K562 (cell line): ENCODE results near the gene AKAP7. TPM values are rescaled to one million over a fixed set of nuclear protein-coding genes. Genes with fewer than 3 reads are reported as not detected.

Experiments used
- CBX1 ChIP-seq: sonication (generic); IDR thresholded peaks from 2 replicates; pipeline ENCODE4 v1.6.1; 2016; ENCODE audit warnings: antibody characterized with exemption, low read depth, mild to moderate bottlenecking
- CBX2 ChIP-seq: fragments of 200-600 bp; sonication (generic); IDR thresholded peaks from one replicate; pipeline ENCODE4 v1.6.1; 2012; ENCODE audit warnings: mild to moderate bottlenecking, low read length, inconsistent platforms; ENCODE audit not compliant: insufficient read depth, poor library complexity, severe bottlenecking
- CHAMP1 ChIP-seq: fragments of 450-650 bp; IDR thresholded peaks from 2 replicates; pipeline ENCODE4 v1.6.1; 2016; ENCODE audit warnings: mild to moderate bottlenecking
- E2F4 ChIP-seq: sonication (generic); formaldehyde crosslinking; IDR thresholded peaks from 2 replicates; pipeline ENCODE4 v1.8.0; 2022; ENCODE audit warnings: mild to moderate bottlenecking, low read depth, missing genetic modification reagents
- E4F1 ChIP-seq: fragments of 250-450 bp; sonication (Bioruptor Pico); IDR thresholded peaks from 2 replicates; pipeline ENCODE4 v1.5.0; 2021; ENCODE audit warnings: mild to moderate bottlenecking, borderline replicate concordance
- ID3 ChIP-seq, 2 experiments: fragments of 250-450 bp in 1 of 2; fragments of 450-650 bp in 1 of 2; sonication (Bioruptor Pico) in 1 of 2; IDR thresholded peaks; 2 replicates each; pipeline versions ENCODE4 v1.6.1 to v1.8.0; 2016 to 2021; ENCODE audit warnings: mild to moderate bottlenecking in 2 of 2, moderate library complexity in 2 of 2, missing compliant biosample characterization in 1 of 2, missing genetic modification characterization in 1 of 2
- KDM1A ChIP-seq, 2 experiments: fragments of 450-650 bp; IDR thresholded peaks; 2 replicates each; pipeline ENCODE4 v1.6.1; 2016; ENCODE audit warnings: mild to moderate bottlenecking in 2 of 2
- PHF21A ChIP-seq: fragments of 450-650 bp; IDR thresholded peaks from 2 replicates; pipeline ENCODE4 v1.6.1; 2017; ENCODE audit warnings: low read depth, borderline replicate concordance
- POLR2A ChIP-seq: fragments of 450-650 bp; conservative IDR thresholded peaks from 2 replicates; pipeline ENCODE4 v1.6.1; 2016
- POU5F1 ChIP-seq: fragments of 150-350 bp; IDR thresholded peaks from 2 replicates; pipeline ENCODE4 v1.6.1; 2014; ENCODE audit warnings: borderline replicate concordance, low read length, low read depth, mild to moderate bottlenecking; ENCODE audit not compliant: partially characterized antibody
- SMAD3 ChIP-seq: fragments of 450-650 bp; formaldehyde crosslinking; conservative IDR thresholded peaks from 2 replicates; pipeline ENCODE4 v1.4.0; 2020; ENCODE audit warnings: mild to moderate bottlenecking
- TAL1 ChIP-seq: fragments of 450-650 bp; IDR thresholded peaks from 2 replicates; pipeline ENCODE4 v1.6.1; 2016; ENCODE audit warnings: mild to moderate bottlenecking
- ZKSCAN3 ChIP-seq: fragments of 250-450 bp; sonication (Bioruptor Pico); IDR thresholded peaks from 2 replicates; pipeline ENCODE4 v1.4.0; 2020
- ZNF449 ChIP-seq: fragments of 250-450 bp; sonication (Bioruptor Pico); IDR thresholded peaks from 2 replicates; pipeline ENCODE4 v1.8.0; 2022; ENCODE audit warnings: moderate library complexity, mild to moderate bottlenecking, inconsistent platforms
- ZNF609 ChIP-seq: sonication (generic); formaldehyde crosslinking; IDR thresholded peaks from 2 replicates; pipeline ENCODE4 v1.8.1; 2023; ENCODE audit warnings: missing genetic modification reagents, mild to moderate bottlenecking, borderline replicate concordance
- polyA plus RNA-seq, 8 experiments: library from polyadenylated mRNA; depleted of rRNA in 4 of 8; stranded (reverse) in 5 of 8; unstranded in 3 of 8; fragments of >200 nt; fragmentation: Nextera tagmentation in 2 of 8; fragmentation: Illumina TruSeq in 1 of 8; extraction: Ambion mirVana in 2 of 8; extraction: Trizol in 1 of 8; gene quantifications; 2 replicates each; pipeline versions ENCODE4 v1.2.1 to v1.2.3, GENCODE V29; 2011 to 2014; ENCODE audit warnings: inconsistent platforms in 1 of 8, missing spikeins in 1 of 8
- total RNA-seq, 7 experiments: library from RNA; depleted of rRNA in 6 of 7; stranded (reverse); fragments of >200 nt in 6 of 7; fragmentation: Illumina TruSeq in 2 of 7; extraction: Trizol in 2 of 7; gene quantifications; 2 replicates each; pipeline versions ENCODE4 v1.2.1 to v1.2.3, GENCODE V29; 2011 to 2021; ENCODE audit warnings: low replicate concordance in 1 of 7

Gene AKAP7
- total and polyA plus RNA-seq, 9 of the 15 experiments (the other 6 are each of a cell fraction or from before 2014, with no cell fraction given): 0.82 to 2.6 (median 1.6) TPM

GRCh38 chr6:131107151-131107550, 28.1 kb upstream of the AKAP7 start (continued):
- TF ChIP-seq CHAMP1 (no peak), KDM1A (IDR thresholded peaks at IDR 0.05) (0 out of 4 replicates have a peak, but pooled peaks of 1 of the 2 experiments have one; percentile 27), PHF21A (no peak), E4F1 (no peak), ZKSCAN3 (CRISPR knock-in tag) (no peak), TAL1 (peak; percentile 20; the same call in 1 of the 2 replicates), POLR2A (no peak), POU5F1 (no peak), CBX1 (no peak), E2F4 (no peak), CBX2 (no peak), ID3 (CRISPR knock-in tag; IDR thresholded peaks at IDR 0.05) (no peak), ID3 (tag; IDR thresholded peaks at IDR 0.05) (no peak), ZNF609 (CRISPR knock-in tag) (no peak), SMAD3 (no peak), ZNF449 (CRISPR knock-in tag) (no peak)
